Stimulated activated CD8-positive, alpha-beta memory T cell treated with anti-CD3 and anti-CD28 coated beads, Interleukin-7, amount 100 ng/mL, for 24 hours (primary cell): Measurements from ENCODE around the gene TBC1D19.
A peak's percentile ranks its signal among the peaks of the same experiment; 100 is the strongest.

ENCODE experiments used
- DNase-seq: peaks from one replicate; pipeline ENCODE4 v3.0.0-alpha.2; 2020; ENCODE audit warnings: low read depth

The TBC1D19 gene

GRCh38 chr4:26782168-26782829, 198.4 kb downstream of the TBC1D19 start:
- DNase-seq, result no peak

- DNase-seq, result no peak
These were observed 198.9 kb downstream of the TBC1D19 start for GRCh38 chr4:26782830-26783202.

- DNase-seq, result no peak
These were observed 200.5 kb downstream of the TBC1D19 start for GRCh38 chr4:26784207-26784865.

GRCh38 chr4:26785312-26785711, 201.4 kb downstream of the TBC1D19 start:
- DNase-seq, result no peak

- no peak for DNase-seq
These were observed 201.9 kb downstream of the TBC1D19 start for GRCh38 chr4:26785810-26786209.

GRCh38 chr4:26786916-26787315, 203.0 kb downstream of the TBC1D19 start:
- DNase-seq, result no peak

GRCh38 chr4:26787461-26788340, 203.8 kb downstream of the TBC1D19 start:
- DNase-seq, result peak; percentile 22

GRCh38 chr4:26788341-26788733, 204.5 kb downstream of the TBC1D19 start:
- DNase-seq, result no peak

- DNase-seq, result no peak
These were observed 205.3 kb downstream of the TBC1D19 start for GRCh38 chr4:26789208-26789607.

GRCh38 chr4:26791346-26791745, 207.5 kb downstream of the TBC1D19 start:
- DNase-seq, result no peak

- DNase-seq, result no peak
These were observed 208.8 kb downstream of the TBC1D19 start for GRCh38 chr4:26792639-26793038.

GRCh38 chr4:26793735-26794134, 209.9 kb downstream of the TBC1D19 start:
- DNase-seq, result no peak

- DNase-seq, result no peak
These were observed 212.2 kb downstream of the TBC1D19 start for GRCh38 chr4:26796081-26796480.

GRCh38 chr4:26802790-26803189, 218.9 kb downstream of the TBC1D19 start:
- DNase-seq, result no peak

- no peak for DNase-seq
These were observed 219.5 kb downstream of the TBC1D19 start for GRCh38 chr4:26803211-26803861.

GRCh38 chr4:26804451-26804850, 220.6 kb downstream of the TBC1D19 start:
- DNase-seq, result no peak

- DNase-seq, result no peak
These were observed 221.0 kb downstream of the TBC1D19 start for GRCh38 chr4:26804925-26805324.
